Esophagus squamous epithelium (tissue), 4 donors: ENCODE data around the gene ZNF341.

Experiments used
- CTCF ChIP-seq, 6 experiments: fragments of 450-650 bp in 4 of 6; fragments of 200-600 bp in 2 of 6; sonication (generic) in 2 of 6; IDR thresholded peaks; one replicate each; pipeline ENCODE4 v1.5.1; 2016 to 2019; ENCODE audit warnings: antibody characterized with exemption in 6 of 6, mild to moderate bottlenecking in 4 of 6, moderate library complexity in 4 of 6
- POLR2A ChIP-seq, 4 donors: fragments of 450-650 bp; IDR thresholded peaks; one replicate each; pipeline ENCODE4 v1.6.1; 2017; ENCODE audit warnings: antibody characterized with exemption in 4 of 4, mild to moderate bottlenecking in 4 of 4, moderate library complexity in 3 of 4

- TF ChIP-seq CTCF (IDR thresholded peaks at IDR 0.05), result no peak
- no peak for TF ChIP-seq POLR2A (IDR thresholded peaks at IDR 0.05)
Measured at GRCh38 chr20:33788351-33789049, 56.7 kb downstream of the ZNF341 start.
